ENCODE measurements around the gene TRIP4. TPM values are rescaled to one million over a fixed set of nuclear protein-coding genes. Genes with fewer than 3 reads are reported as not detected.
"Not testable (repeated sequence)": the region's sequence is repeated elsewhere in the genome, so short reads cannot be mapped to it uniquely, and the experiment has no call there.

Gene TRIP4
- total RNA-seq, 1 experiment from 2014 or later: 18.3 TPM

DNA sequence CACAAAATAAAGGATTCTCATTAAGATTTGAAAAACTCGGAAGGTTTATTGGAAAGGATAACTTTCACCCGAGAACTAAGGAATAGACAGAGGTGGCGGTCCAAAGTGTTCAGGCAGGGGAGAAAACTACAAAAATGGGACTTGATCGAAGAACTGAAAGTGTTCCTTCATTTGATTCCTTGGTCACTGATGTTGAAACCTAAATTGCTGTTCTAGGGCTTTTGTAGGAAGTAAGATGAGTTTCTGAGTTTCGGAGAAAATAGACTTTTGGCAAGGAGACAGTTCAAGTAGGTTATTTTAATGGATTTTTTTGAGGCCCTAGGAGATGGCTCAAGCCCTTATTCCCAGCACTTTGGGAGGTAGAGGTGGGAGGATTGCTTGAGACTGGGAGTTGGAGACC lies 1.4 kb downstream of the TRIP4 start:
- ChIA-PET RAD21 (ENCODE audit: low non-redundant PET in 1 of 2, low total read pairs in 2 of 2, uncharacterized antibody in 2 of 2, unreplicated experiment in 2 of 2) (no interaction called here), CTCF (no interaction called here), POLR2A (no interaction called here)
- H3K4me3 ChIP-seq (replicated peaks in 1 of 2; ENCODE audit: low read depth in 1 of 2, low read length in 2 of 2): peak overlapping the region; percentile 75 to 97; a peak in 3 of 4 replicates
- H3K4me2 ChIP-seq (ENCODE audit: low read length): peak overlapping the region; percentile 95
- H3K36me3 ChIP-seq (ENCODE audit: control insufficient read depth in 1 of 2, insufficient read depth in 2 of 2, low read length in 2 of 2): peaks cover 0 to 7% of the 10 kb centered on the region in 2 experiments; a peak in 2 of 4 replicates
- no peak for ATAC-seq
- TF ChIP-seq CBX3 (IDR thresholded peaks at IDR 0.05; ENCODE audit: low read depth) (no peak), ZNF274 (IDR thresholded peaks at IDR 0.05; ENCODE audit: low read depth, low read length) (no peak), ELF1 (IDR thresholded peaks at IDR 0.05; ENCODE audit: borderline replicate concordance, low read depth) (no peak), FOSL1 (IDR thresholded peaks at IDR 0.05; ENCODE audit: low read depth) (no peak), RAD21 (IDR thresholded peaks at IDR 0.05; ENCODE audit: low read depth) (no peak), TCF7L2 (IDR thresholded peaks at IDR 0.05; ENCODE audit: borderline replicate concordance, extremely low read depth, insufficient read depth, insufficient read length) (no peak), JUND (IDR thresholded peaks at IDR 0.05) (no peak), ZFX (IDR thresholded peaks at IDR 0.05) (no peak), EZH2phosphoT487 (IDR thresholded peaks at IDR 0.05; ENCODE audit: borderline replicate concordance) (no peak), ATF3 (IDR thresholded peaks at IDR 0.05) (no peak), YY1 (IDR thresholded peaks at IDR 0.05; ENCODE audit: extremely low read depth, insufficient replicate concordance, low read depth, low read length) (no peak), POLR2AphosphoS5 (IDR thresholded peaks at IDR 0.05; ENCODE audit: low read depth, low read length) (no peak), SP1 (IDR thresholded peaks at IDR 0.05; ENCODE audit: low read depth) (no peak), SRF (IDR thresholded peaks at IDR 0.05; ENCODE audit: low read depth) (no peak)
- TF ChIP-seq, protein P1, sequence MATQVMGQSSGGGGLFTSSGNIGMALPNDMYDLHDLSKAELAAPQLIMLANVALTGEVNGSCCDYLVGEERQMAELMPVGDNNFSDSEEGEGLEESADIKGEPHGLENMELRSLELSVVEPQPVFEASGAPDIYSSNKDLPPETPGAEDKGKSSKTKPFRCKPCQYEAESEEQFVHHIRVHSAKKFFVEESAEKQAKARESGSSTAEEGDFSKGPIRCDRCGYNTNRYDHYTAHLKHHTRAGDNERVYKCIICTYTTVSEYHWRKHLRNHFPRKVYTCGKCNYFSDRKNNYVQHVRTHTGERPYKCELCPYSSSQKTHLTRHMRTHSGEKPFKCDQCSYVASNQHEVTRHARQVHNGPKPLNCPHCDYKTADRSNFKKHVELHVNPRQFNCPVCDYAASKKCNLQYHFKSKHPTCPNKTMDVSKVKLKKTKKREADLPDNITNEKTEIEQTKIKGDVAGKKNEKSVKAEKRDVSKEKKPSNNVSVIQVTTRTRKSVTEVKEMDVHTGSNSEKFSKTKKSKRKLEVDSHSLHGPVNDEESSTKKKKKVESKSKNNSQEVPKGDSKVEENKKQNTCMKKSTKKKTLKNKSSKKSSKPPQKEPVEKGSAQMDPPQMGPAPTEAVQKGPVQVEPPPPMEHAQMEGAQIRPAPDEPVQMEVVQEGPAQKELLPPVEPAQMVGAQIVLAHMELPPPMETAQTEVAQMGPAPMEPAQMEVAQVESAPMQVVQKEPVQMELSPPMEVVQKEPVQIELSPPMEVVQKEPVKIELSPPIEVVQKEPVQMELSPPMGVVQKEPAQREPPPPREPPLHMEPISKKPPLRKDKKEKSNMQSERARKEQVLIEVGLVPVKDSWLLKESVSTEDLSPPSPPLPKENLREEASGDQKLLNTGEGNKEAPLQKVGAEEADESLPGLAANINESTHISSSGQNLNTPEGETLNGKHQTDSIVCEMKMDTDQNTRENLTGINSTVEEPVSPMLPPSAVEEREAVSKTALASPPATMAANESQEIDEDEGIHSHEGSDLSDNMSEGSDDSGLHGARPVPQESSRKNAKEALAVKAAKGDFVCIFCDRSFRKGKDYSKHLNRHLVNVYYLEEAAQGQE (IDR thresholded peaks at IDR 0.05; ENCODE audit: low read depth): no peak
- TF ChIP-seq, protein P2, sequence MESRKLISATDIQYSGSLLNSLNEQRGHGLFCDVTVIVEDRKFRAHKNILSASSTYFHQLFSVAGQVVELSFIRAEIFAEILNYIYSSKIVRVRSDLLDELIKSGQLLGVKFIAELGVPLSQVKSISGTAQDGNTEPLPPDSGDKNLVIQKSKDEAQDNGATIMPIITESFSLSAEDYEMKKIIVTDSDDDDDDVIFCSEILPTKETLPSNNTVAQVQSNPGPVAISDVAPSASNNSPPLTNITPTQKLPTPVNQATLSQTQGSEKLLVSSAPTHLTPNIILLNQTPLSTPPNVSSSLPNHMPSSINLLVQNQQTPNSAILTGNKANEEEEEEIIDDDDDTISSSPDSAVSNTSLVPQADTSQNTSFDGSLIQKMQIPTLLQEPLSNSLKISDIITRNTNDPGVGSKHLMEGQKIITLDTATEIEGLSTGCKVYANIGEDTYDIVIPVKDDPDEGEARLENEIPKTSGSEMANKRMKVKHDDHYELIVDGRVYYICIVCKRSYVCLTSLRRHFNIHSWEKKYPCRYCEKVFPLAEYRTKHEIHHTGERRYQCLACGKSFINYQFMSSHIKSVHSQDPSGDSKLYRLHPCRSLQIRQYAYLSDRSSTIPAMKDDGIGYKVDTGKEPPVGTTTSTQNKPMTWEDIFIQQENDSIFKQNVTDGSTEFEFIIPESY (IDR thresholded peaks at IDR 0.05; ENCODE audit: extremely low read depth, insufficient replicate concordance, low read length): no peak
- TF ChIP-seq, protein P3, sequence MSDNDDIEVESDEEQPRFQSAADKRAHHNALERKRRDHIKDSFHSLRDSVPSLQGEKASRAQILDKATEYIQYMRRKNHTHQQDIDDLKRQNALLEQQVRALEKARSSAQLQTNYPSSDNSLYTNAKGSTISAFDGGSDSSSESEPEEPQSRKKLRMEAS (IDR thresholded peaks at IDR 0.05): no peak
- H3K4me1 ChIP-seq (ENCODE audit: control insufficient read depth in 1 of 2, insufficient read depth in 2 of 2, low read length in 2 of 2): peaks cover 6 to 15% of the 10 kb centered on the region in 2 experiments; a peak in 3 of 4 replicates
- H3K27me3 ChIP-seq (ENCODE audit: insufficient read depth, low read length): no peaks in the 10 kb centered on the region
- H2AFZ ChIP-seq (ENCODE audit: low read depth, low read length, poor library complexity, severe bottlenecking): no peak overlapping the region
- DNase-seq (ENCODE audit: low read depth, low spot score): no peak
- no peaks in the 10 kb centered on the region for H4K20me1 ChIP-seq (ENCODE audit: insufficient read depth)
- no peak overlapping the region for H3K9ac ChIP-seq (ENCODE audit: low read length)
- peaks cover 19% of the 10 kb centered on the region for H3K79me2 ChIP-seq (ENCODE audit: insufficient read depth, low read length)
- H3K27ac ChIP-seq (ENCODE audit: low read depth, low read length): no peak overlapping the region
- no peaks in the 10 kb centered on the region for H3K9me2 ChIP-seq (ENCODE audit: insufficient read depth)
- intact Hi-C loops (cut with micrococcal nuclease): loop anchor here (5.0 kb wide), 1 partner anchor 73 kb away; the partner anchor contains the start of gene ZNF609
- BruUV-seq (replicated peaks): no TSS peak
- H3K9me3 ChIP-seq (ENCODE audit: control insufficient read depth in 1 of 2, insufficient read depth in 1 of 2, low read depth in 1 of 2, low read length in 2 of 2): 0 out of 4 replicates have a peak, but pooled peaks cover 0 to 3% of the 10 kb centered on the region in 2 experiments

GRCh38 chr15:64392471-64392870 lies 4.8 kb downstream of the TRIP4 start:
- H3K4me3 ChIP-seq (replicated peaks in 1 of 2; ENCODE audit: low read depth in 1 of 2, low read length in 2 of 2); intact Hi-C loops (cut with micrococcal nuclease); H3K27ac ChIP-seq (ENCODE audit: low read depth, low read length); H3K4me1 ChIP-seq (ENCODE audit: control insufficient read depth in 1 of 2, insufficient read depth in 2 of 2, low read length in 2 of 2); H3K27me3 ChIP-seq (ENCODE audit: insufficient read depth, low read length); POLR2A ChIA-PET; DNase-seq (ENCODE audit: low read depth, low spot score); H2AFZ ChIP-seq (ENCODE audit: low read depth, low read length, poor library complexity, severe bottlenecking); H3K9ac ChIP-seq (ENCODE audit: low read length); H3K4me2 ChIP-seq (ENCODE audit: low read length); H3K9me2 ChIP-seq (ENCODE audit: insufficient read depth); CTCF ChIA-PET; H4K20me1 ChIP-seq (ENCODE audit: insufficient read depth); BruUV-seq (replicated peaks); ATAC-seq; H3K9me3 ChIP-seq (ENCODE audit: control insufficient read depth in 1 of 2, insufficient read depth in 1 of 2, low read depth in 1 of 2, low read length in 2 of 2): not testable (repeated sequence)
- RAD21 ChIA-PET (ENCODE audit: low non-redundant PET in 1 of 2, low total read pairs in 2 of 2, uncharacterized antibody in 2 of 2, unreplicated experiment in 2 of 2): interaction anchor here in 1 of 2 experiments (0.6 kb wide), 1 partner anchor 85 kb away, joined by 3 read pairs; no protein-coding TSS in a partner anchor
- Histone ChIP-seq H3K79me2 (ENCODE audit: insufficient read depth, low read length) (peaks cover 19% of the 10 kb centered on the region), H3K36me3 (ENCODE audit: control insufficient read depth in 1 of 2, insufficient read depth in 2 of 2, low read length in 2 of 2) (peaks cover 6 to 28% of the 10 kb centered on the region in 2 experiments)

Data from HCT116 (cell line).